Measurements from ENCODE around the gene ACOT11.

DNA sequence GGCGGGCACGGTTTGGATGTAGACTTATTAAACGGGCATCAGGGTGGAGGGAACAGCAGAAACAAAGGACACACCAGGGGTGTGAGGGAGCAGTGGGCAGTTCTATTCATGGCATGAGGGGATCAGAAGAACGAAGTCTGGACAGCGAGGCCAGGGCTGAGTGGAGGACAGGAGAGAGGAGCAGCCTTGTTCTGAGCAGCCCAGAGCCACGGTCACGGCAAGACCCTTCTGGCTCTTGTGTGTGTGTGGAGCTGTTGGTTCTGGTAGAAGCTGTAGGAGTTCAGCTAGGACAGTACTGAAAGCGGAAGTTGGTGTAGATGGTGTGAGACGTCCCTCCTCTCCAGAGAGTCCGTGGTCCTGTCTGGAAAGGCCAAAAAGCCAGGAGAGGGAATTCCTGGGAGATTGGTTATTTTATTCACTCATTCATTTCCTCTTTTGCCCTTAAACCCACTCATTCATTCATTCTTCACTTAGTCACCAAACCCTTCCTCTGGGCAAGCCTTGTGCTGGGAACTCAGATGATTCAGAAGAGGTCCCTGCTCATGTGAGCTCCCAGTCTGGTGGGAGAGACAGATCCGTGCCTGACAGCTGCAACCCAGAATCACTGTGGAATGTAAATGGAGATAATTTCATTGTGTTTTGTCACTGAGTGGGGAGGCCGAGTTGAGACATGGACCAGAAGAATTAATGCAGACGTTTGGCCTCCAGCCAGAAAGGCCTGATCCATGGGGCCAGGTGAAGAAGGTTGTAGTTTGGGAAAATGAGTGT, 4.1 kb upstream of the ACOT11 start:
- TF ChIP-seq, protein P1, sequence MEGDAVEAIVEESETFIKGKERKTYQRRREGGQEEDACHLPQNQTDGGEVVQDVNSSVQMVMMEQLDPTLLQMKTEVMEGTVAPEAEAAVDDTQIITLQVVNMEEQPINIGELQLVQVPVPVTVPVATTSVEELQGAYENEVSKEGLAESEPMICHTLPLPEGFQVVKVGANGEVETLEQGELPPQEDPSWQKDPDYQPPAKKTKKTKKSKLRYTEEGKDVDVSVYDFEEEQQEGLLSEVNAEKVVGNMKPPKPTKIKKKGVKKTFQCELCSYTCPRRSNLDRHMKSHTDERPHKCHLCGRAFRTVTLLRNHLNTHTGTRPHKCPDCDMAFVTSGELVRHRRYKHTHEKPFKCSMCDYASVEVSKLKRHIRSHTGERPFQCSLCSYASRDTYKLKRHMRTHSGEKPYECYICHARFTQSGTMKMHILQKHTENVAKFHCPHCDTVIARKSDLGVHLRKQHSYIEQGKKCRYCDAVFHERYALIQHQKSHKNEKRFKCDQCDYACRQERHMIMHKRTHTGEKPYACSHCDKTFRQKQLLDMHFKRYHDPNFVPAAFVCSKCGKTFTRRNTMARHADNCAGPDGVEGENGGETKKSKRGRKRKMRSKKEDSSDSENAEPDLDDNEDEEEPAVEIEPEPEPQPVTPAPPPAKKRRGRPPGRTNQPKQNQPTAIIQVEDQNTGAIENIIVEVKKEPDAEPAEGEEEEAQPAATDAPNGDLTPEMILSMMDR (IDR thresholded peaks at IDR 0.05) = no peak
- TF ChIP-seq POLR2A (IDR thresholded peaks at IDR 0.05) = no peak
